ENCODE data around the gene ZFP42.

GRCh38 chr4:188041721-188042120 lies 46.1 kb downstream of the ZFP42 start:
- TF ChIP-seq POLR2A (IDR thresholded peaks at IDR 0.05; ENCODE audit: low read depth, low read length) (no peak), POLR2AphosphoS5 (IDR thresholded peaks at IDR 0.05; ENCODE audit: low read depth, low read length) (no peak), TAF1 (IDR thresholded peaks at IDR 0.05; ENCODE audit: borderline replicate concordance, low read depth, low read length) (no peak)
